Measurements from ENCODE around the gene ARSB.
"Not testable (repeated sequence)": the region's sequence is repeated elsewhere in the genome, so short reads cannot be mapped to it uniquely, and the experiment has no call there.

The ARSB gene

GRCh38 chr5:78916044-78916443 is 69.1 kb downstream of the ARSB start:
- H3K27me3 ChIP-seq (ENCODE audit: control insufficient read depth, insufficient read depth, low read length), result no peaks in the 10 kb centered on the region
- 0 out of 2 replicates have a peak, but pooled peaks cover 4% of the 10 kb centered on the region for H3K4me1 ChIP-seq (ENCODE audit: control insufficient read depth, insufficient read depth, low read length)
- H3K9me3 ChIP-seq (ENCODE audit: control insufficient read depth, insufficient read depth, low read length), result no peaks in the 10 kb centered on the region
- peak overlapping the region; percentile 33 for H3K27ac ChIP-seq (ENCODE audit: low read depth, low read length)
- H3K9ac ChIP-seq (ENCODE audit: low read depth, low read length), result no peak overlapping the region
- no peaks in the 10 kb centered on the region for H3K36me3 ChIP-seq (ENCODE audit: control insufficient read depth, insufficient read depth, low read length)
- no peak overlapping the region for H3K4me3 ChIP-seq (ENCODE audit: low read depth, low read length)

DNA sequence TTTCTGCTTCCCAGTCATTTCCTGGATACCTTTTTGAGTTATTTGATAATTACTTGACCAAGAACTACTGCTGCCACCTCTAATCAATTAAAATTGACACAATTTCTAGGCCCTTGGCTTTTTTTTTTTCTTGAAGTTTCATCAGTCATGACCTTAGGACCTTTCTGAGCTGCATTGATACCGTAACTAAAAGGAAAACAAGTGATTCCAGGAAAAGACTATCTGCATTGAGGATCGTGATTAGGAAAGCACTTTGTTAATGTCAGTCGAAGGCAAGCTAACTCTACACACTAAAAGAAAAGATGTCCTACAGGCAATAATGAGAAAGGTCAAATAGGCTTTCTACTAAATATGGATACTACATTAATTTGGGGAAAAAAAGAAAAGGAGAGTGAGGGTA is 69.9 kb downstream of the ARSB start:
- Histone ChIP-seq H3K4me1 (ENCODE audit: control insufficient read depth, insufficient read depth, low read length) (0 out of 2 replicates have a peak, but pooled peaks cover 4% of the 10 kb centered on the region), H3K4me3 (ENCODE audit: low read depth, low read length) (no peak overlapping the region), H3K27ac (ENCODE audit: low read depth, low read length) (no peak overlapping the region), H3K9me3 (ENCODE audit: control insufficient read depth, insufficient read depth, low read length) (no peaks in the 10 kb centered on the region), H3K36me3 (ENCODE audit: control insufficient read depth, insufficient read depth, low read length) (no peaks in the 10 kb centered on the region), H3K27me3 (ENCODE audit: control insufficient read depth, insufficient read depth, low read length) (no peaks in the 10 kb centered on the region), H3K9ac (ENCODE audit: low read depth, low read length) (no peak overlapping the region)

DNA sequence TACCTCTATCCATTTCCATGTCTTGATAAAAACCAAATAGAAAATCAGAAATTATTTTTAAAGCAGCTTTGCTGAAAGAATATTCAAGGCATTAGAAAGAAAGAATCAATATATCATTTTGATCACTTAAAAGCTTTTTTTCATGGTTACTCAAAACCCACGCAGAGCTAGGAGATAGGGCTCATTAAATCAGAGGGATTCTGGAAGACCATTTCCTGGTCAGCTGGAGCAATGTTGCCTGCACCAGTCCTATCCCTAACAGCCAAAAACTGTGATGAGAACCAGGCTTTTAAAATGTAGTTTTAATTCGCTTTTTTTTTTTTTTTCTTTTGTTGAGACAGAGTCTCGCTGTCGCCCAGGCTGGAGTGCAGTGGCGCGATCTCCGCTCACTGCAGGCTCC is 72.3 kb downstream of the ARSB start:
- Histone ChIP-seq H3K9ac (ENCODE audit: low read depth, low read length) (no peak overlapping the region), H3K27ac (ENCODE audit: low read depth, low read length) (no peak overlapping the region)

GRCh38 chr5:78912085-78912771 is 72.9 kb downstream of the ARSB start:
- H3K27ac ChIP-seq (ENCODE audit: low read depth, low read length), result no peak overlapping the region
- H3K27me3 ChIP-seq (ENCODE audit: control insufficient read depth, insufficient read depth, low read length), result no peaks in the 10 kb centered on the region
- H3K9ac ChIP-seq (ENCODE audit: low read depth, low read length), result no peak overlapping the region
- no peaks in the 10 kb centered on the region for H3K36me3 ChIP-seq (ENCODE audit: control insufficient read depth, insufficient read depth, low read length)
- no peak overlapping the region for H3K4me3 ChIP-seq (ENCODE audit: low read depth, low read length)
- H3K4me1 ChIP-seq (ENCODE audit: control insufficient read depth, insufficient read depth, low read length), result peaks cover 23% of the 10 kb centered on the region
- H3K9me3 ChIP-seq (ENCODE audit: control insufficient read depth, insufficient read depth, low read length), result no peaks in the 10 kb centered on the region

More for the DNA sequence above, 72.3 kb downstream of the ARSB start:
- Histone ChIP-seq H3K4me3 (ENCODE audit: low read depth, low read length) (no peak overlapping the region), H3K36me3 (ENCODE audit: control insufficient read depth, insufficient read depth, low read length) (no peaks in the 10 kb centered on the region), H3K4me1 (ENCODE audit: control insufficient read depth, insufficient read depth, low read length) (peaks cover 17% of the 10 kb centered on the region), H3K9me3 (ENCODE audit: control insufficient read depth, insufficient read depth, low read length) (no peaks in the 10 kb centered on the region), H3K27me3 (ENCODE audit: control insufficient read depth, insufficient read depth, low read length) (no peaks in the 10 kb centered on the region)

DNA sequence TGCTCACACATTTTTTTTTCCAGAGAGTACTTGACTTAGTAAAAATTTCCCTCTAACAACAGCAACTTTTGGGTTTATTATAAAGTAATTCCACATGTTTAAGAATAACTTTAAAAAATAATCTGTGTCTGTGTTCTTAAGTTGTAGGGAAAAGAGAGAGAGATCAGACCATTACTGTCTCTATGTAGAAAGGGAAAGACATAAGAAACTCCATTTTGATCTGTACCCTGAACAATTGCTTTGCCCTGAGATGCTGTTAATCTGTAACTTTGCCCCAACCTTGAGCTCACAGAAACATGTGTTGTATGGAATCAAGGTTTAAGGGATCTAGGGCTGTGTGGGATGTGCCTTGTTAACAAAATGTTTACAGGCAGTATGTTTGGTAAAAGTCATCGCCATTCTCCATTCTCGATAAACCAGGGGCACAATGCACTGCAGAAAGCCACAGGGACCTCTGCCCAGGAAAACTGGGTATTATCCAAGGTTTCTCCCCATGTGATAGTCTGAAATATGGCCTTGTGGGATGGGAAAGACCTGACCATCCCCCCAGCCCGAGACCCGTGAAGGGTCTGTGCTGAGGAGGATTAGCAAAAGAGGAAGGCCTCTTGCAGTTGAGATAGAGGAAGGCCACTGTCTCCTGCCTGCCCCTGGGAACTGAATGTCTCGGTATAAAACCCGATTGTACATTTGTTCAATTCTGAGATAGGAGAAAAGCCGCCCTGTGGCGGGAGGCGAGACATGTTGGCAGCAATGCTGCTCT is 75.7 kb downstream of the ARSB start:
- H3K9me3 ChIP-seq (ENCODE audit: control insufficient read depth, insufficient read depth, low read length); H3K9ac ChIP-seq (ENCODE audit: low read depth, low read length); H3K36me3 ChIP-seq (ENCODE audit: control insufficient read depth, insufficient read depth, low read length); H3K27me3 ChIP-seq (ENCODE audit: control insufficient read depth, insufficient read depth, low read length); H3K4me3 ChIP-seq (ENCODE audit: low read depth, low read length): not testable (repeated sequence)
- Histone ChIP-seq H3K4me1 (ENCODE audit: control insufficient read depth, insufficient read depth, low read length) (peaks cover 29% of the 10 kb centered on the region), H3K27ac (ENCODE audit: low read depth, low read length) (peak overlapping the region; percentile 74)

DNA sequence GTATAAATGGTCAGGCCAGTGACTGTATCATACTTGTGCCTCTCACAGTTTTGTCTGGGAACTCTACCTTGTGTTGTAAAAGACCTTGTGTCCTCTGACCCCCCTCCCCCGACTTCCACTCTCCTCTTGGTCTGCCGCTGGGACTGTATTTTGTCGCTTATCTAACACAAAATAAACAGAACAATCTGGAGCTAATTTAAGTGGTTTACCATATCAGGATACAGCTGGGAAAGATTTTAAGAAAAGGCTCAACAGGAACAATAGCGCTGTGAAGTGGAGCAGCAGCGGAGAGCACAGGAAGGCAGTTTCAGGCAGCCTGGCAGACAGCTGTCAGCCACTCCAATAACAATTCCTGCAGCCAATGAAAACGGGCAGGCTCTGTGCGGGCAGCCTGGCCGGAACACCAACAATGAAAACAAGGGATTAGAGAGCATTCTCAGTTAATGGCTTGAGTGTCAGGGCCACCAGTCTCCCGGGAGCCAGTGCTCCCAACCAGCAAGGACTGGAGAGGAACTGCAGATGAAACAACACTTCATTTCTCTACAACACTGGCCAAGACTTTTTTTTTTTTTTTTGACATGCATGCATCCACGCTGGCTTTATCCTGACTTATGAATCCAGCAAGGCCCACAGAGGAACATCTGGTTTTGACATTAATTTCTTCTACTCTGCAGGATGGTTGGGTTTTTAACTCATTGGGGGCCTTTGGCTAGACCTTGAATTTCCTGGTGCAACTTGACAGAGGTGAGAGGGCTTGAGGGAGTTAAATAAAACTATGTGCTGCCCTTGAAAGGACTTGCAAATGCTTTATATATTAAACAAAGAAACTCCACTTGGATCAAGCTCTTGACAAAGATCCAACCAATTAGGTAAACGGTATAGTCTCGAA is 76.7 kb downstream of the ARSB start:
- Histone ChIP-seq H3K27me3 (ENCODE audit: control insufficient read depth, insufficient read depth, low read length) (no peaks in the 10 kb centered on the region), H3K4me3 (ENCODE audit: low read depth, low read length) (no peak overlapping the region), H3K4me1 (ENCODE audit: control insufficient read depth, insufficient read depth, low read length) (peaks cover 29% of the 10 kb centered on the region), H3K9ac (ENCODE audit: low read depth, low read length) (no peak overlapping the region), H3K36me3 (ENCODE audit: control insufficient read depth, insufficient read depth, low read length) (no peaks in the 10 kb centered on the region), H3K27ac (ENCODE audit: low read depth, low read length) (peak overlapping the region; percentile 74), H3K9me3 (ENCODE audit: control insufficient read depth, insufficient read depth, low read length) (no peaks in the 10 kb centered on the region)

DNA sequence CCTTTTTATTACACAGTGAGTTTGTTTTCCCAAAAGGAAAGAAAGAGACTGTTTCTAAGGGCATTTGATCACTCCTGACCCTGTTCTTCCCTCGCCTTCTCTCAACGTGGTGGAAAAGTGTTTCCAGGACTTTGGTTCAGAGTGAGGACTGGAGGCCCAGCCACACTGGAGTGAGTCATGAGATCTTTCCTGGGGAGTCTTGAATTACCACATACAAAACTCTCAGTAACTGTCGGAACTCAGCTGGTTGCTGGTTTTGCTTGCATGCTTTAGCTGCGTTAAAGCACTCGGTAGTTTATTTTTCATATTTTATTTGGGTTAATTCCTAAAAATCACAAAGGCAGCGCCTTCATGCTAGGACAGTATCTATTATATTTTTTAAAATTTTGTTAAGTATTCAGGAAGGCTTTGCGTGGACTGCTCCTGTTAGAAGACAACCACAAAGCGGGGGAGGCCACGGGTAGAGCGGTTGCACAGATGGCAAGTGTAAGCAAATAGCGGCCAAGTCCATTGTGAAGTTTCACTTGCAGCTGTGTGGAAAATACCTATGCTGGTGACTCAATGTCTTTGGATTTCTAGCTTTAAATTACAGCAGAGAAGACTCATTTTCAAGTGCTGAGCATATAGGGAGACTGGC is 77.7 kb downstream of the ARSB start:
- Histone ChIP-seq H3K4me1 (ENCODE audit: control insufficient read depth, insufficient read depth, low read length) (peaks cover 29% of the 10 kb centered on the region), H3K27ac (ENCODE audit: low read depth, low read length) (peak overlapping the region; percentile 62), H3K27me3 (ENCODE audit: control insufficient read depth, insufficient read depth, low read length) (no peaks in the 10 kb centered on the region), H3K36me3 (ENCODE audit: control insufficient read depth, insufficient read depth, low read length) (no peaks in the 10 kb centered on the region), H3K9ac (ENCODE audit: low read depth, low read length) (no peak overlapping the region), H3K4me3 (ENCODE audit: low read depth, low read length) (no peak overlapping the region), H3K9me3 (ENCODE audit: control insufficient read depth, insufficient read depth, low read length) (no peaks in the 10 kb centered on the region)

- peaks cover 27% of the 10 kb centered on the region for H3K4me1 ChIP-seq (ENCODE audit: control insufficient read depth, insufficient read depth, low read length)
- H3K4me3 ChIP-seq (ENCODE audit: low read depth, low read length), result no peak overlapping the region
- no peak overlapping the region for H3K9ac ChIP-seq (ENCODE audit: low read depth, low read length)
- no peaks in the 10 kb centered on the region for H3K36me3 ChIP-seq (ENCODE audit: control insufficient read depth, insufficient read depth, low read length)
- no peak overlapping the region for H3K27ac ChIP-seq (ENCODE audit: low read depth, low read length)
- no peaks in the 10 kb centered on the region for H3K27me3 ChIP-seq (ENCODE audit: control insufficient read depth, insufficient read depth, low read length)
- H3K9me3 ChIP-seq (ENCODE audit: control insufficient read depth, insufficient read depth, low read length), result no peaks in the 10 kb centered on the region
These were observed 79.8 kb downstream of the ARSB start for GRCh38 chr5:78905084-78905938.

- Histone ChIP-seq H3K36me3 (ENCODE audit: control insufficient read depth, insufficient read depth, low read length) (no peaks in the 10 kb centered on the region), H3K4me1 (ENCODE audit: control insufficient read depth, insufficient read depth, low read length) (peaks cover 28% of the 10 kb centered on the region), H3K9ac (ENCODE audit: low read depth, low read length) (no peak overlapping the region), H3K27me3 (ENCODE audit: control insufficient read depth, insufficient read depth, low read length) (no peaks in the 10 kb centered on the region), H3K4me3 (ENCODE audit: low read depth, low read length) (no peak overlapping the region), H3K9me3 (ENCODE audit: control insufficient read depth, insufficient read depth, low read length) (no peaks in the 10 kb centered on the region), H3K27ac (ENCODE audit: low read depth, low read length) (no peak overlapping the region)
These were observed 81.2 kb downstream of the ARSB start for GRCh38 chr5:78903861-78904260.

- H3K9me3 ChIP-seq (ENCODE audit: control insufficient read depth, insufficient read depth, low read length), result no peaks in the 10 kb centered on the region
These were observed 81.8 kb downstream of the ARSB start for GRCh38 chr5:78903353-78903752.

More at GRCh38 chr5:78903353-78903752, 81.8 kb downstream of the ARSB start:
- no peaks in the 10 kb centered on the region for H3K27me3 ChIP-seq (ENCODE audit: control insufficient read depth, insufficient read depth, low read length)
- no peak overlapping the region for H3K27ac ChIP-seq (ENCODE audit: low read depth, low read length)
- peaks cover 23% of the 10 kb centered on the region for H3K4me1 ChIP-seq (ENCODE audit: control insufficient read depth, insufficient read depth, low read length)
- no peak overlapping the region for H3K9ac ChIP-seq (ENCODE audit: low read depth, low read length)
- no peaks in the 10 kb centered on the region for H3K36me3 ChIP-seq (ENCODE audit: control insufficient read depth, insufficient read depth, low read length)
- no peak overlapping the region for H3K4me3 ChIP-seq (ENCODE audit: low read depth, low read length)
